Activated T-helper 2 cell treated with anti-CD3 and anti-CD28 coated beads, Interferon-gamma antibody, Interleukin-2, Interleukin-4, amounts not matched to agents 10 μg/mL and 5 μg/mL and 100 μg/mL, durations not matched to agents 14 hours and 24 hours and 36 hours (primary cell): ENCODE measurements around the gene MCF2L2. TPM values are rescaled to one million over a fixed set of nuclear protein-coding genes. Genes with fewer than 3 reads are reported as not detected.
"Not testable (repeated sequence)": the region's sequence is repeated elsewhere in the genome, so short reads cannot be mapped to it uniquely, and the experiment has no call there.

Source experiments
- DNase-seq: peaks from one replicate; pipeline ENCODE4 v3.0.0; 2021; ENCODE audit warnings: low spot score
- H3K27ac Mint-ChIP-seq: one replicate; pipeline ENCODE4 v1.8.0; 2021; ENCODE audit warnings: mixed read lengths
- H3K27me3 Mint-ChIP-seq: one replicate; pipeline ENCODE4 v1.8.0; 2021; ENCODE audit warnings: low read depth, mixed read lengths
- H3K36me3 Mint-ChIP-seq: one replicate; pipeline ENCODE4 v1.8.0; 2021; ENCODE audit warnings: low read depth, mixed read lengths
- H3K4me1 Mint-ChIP-seq: one replicate; pipeline ENCODE4 v1.8.0; 2021; ENCODE audit warnings: low read depth, mixed read lengths
- H3K4me3 Mint-ChIP-seq: one replicate; pipeline ENCODE4 v1.8.0; 2021; ENCODE audit warnings: low read depth, mild to moderate bottlenecking, moderate library complexity, mixed read lengths
- H3K9me3 Mint-ChIP-seq: one replicate; pipeline ENCODE4 v1.8.0; 2021; ENCODE audit warnings: mixed read lengths
- intact Hi-C: fragments of 100-400 bp; cut with micrococcal nuclease; formaldehyde crosslinking; loops from one replicate; pipeline ENCODE4 v1.15.1; 2023
- total RNA-seq: library from RNA; stranded (reverse); gene quantifications from 2 replicates; pipeline ENCODE4 v1.2.3, GENCODE V29; 2022

The MCF2L2 gene
- total RNA-seq, 1 donor from 2014 or later: 7.5 TPM

DNA sequence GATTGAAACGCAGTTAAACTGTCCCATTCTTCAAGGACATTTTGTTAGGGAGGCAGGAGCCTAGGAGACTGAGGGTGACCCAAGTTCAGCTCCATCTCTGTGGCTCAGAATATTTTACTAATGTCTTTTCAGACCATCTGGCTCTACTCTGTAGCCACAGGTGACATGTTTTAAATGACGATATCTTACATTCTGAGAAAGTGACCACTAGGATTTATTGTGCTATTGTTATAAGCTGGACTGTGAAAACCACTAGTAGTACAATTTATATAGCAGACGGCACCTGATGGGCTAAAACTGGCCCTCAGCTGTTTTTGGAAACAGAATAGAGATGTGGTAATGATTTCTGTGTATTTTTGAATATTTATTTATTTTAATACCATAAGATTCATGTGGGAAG, 55.5 kb downstream of the MCF2L2 start:
- DNase-seq: no peak
- Mint-ChIP-seq H3K4me3 (no peak overlapping the region), H3K36me3 (peaks cover 15% of the 10 kb centered on the region), H3K27me3 (no peaks in the 10 kb centered on the region), H3K4me1 (peaks cover 37% of the 10 kb centered on the region), H3K9me3 (no peaks in the 10 kb centered on the region), H3K27ac (no peak overlapping the region)
- intact Hi-C loops: no loop called here

DNA sequence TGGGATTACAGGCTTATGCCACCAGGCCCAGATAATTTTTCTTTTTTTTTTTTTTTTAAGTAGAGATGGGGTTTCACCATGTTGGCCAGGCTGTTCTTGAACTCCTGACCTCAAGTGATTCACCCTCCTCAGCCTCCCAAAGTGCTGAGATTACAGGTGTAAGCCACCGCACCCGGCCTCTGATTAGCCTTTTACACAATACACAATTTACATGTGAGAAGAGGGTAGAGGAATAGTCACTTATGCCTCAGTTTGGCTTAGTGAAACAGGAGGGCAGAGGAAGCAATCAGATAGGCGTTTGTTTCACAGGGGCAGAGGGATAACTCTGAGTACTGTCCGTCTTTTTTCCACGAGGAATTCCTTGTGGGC, 56.8 kb downstream of the MCF2L2 start:
- H3K4me3 Mint-ChIP-seq, DNase-seq, intact Hi-C loops, H3K27ac Mint-ChIP-seq, H3K36me3 Mint-ChIP-seq, H3K9me3 Mint-ChIP-seq, H3K27me3 Mint-ChIP-seq: not testable (repeated sequence)
- peaks cover 30% of the 10 kb centered on the region for H3K4me1 Mint-ChIP-seq

GRCh38 chr3:183370391-183370790, 58.0 kb downstream of the MCF2L2 start:
- DNase-seq: no peak
- Mint-ChIP-seq H3K27me3 (no peaks in the 10 kb centered on the region), H3K4me1 (peaks cover 27% of the 10 kb centered on the region), H3K9me3 (no peaks in the 10 kb centered on the region), H3K4me3 (no peak overlapping the region), H3K36me3 (peaks cover 11% of the 10 kb centered on the region), H3K27ac (peak overlapping the region; percentile 38)
- intact Hi-C loops: no loop called here

GRCh38 chr3:183369627-183370026, 58.8 kb downstream of the MCF2L2 start:
- peaks cover 11% of the 10 kb centered on the region for H3K36me3 Mint-ChIP-seq
- no peaks in the 10 kb centered on the region for H3K27me3 Mint-ChIP-seq
- H3K4me3 Mint-ChIP-seq: no peak overlapping the region
- intact Hi-C loops: no loop called here
- no peak for DNase-seq
- peaks cover 22% of the 10 kb centered on the region for H3K4me1 Mint-ChIP-seq
- H3K9me3 Mint-ChIP-seq: no peaks in the 10 kb centered on the region
- H3K27ac Mint-ChIP-seq: no peak overlapping the region

- H3K36me3 Mint-ChIP-seq: peaks cover 11% of the 10 kb centered on the region
- H3K4me3 Mint-ChIP-seq: no peak overlapping the region
- H3K9me3 Mint-ChIP-seq: no peaks in the 10 kb centered on the region
- H3K27me3 Mint-ChIP-seq: no peaks in the 10 kb centered on the region
- no peak for DNase-seq
- no peak overlapping the region for H3K27ac Mint-ChIP-seq
- H3K4me1 Mint-ChIP-seq: peaks cover 22% of the 10 kb centered on the region
- intact Hi-C loops: no loop called here
These were observed 59.3 kb downstream of the MCF2L2 start for GRCh38 chr3:183369117-183369516.

DNA sequence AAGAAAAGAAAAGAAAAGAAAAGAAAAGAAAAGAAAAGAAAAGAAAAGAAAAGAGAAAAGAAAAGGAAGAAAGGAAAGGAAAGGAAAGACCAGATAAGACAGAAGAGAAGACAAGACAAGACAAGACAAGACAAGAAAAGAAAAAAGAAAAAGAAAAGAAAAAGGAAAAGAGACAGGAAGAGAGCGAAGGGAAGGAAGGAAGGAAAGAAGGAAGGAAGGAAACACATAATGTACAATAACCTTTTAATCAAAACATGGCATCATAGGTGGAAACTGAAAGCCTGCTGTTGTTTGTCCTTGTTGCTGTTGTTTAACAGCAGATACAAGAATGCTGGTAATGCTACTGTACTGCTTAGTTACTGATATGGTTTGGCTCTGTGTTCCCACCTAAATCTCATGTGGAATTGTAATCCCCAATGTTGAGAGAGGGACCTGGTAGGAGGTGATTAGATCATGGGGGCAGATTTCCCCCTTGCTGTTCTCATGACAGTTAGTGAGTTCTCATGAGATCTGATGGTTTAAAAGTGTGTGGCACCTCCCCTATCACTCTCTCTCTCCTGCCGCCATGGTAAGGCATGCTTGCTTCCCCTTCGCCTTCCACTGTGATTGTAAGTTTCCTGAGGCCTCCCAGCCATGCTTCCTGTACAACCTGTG, 67.3 kb downstream of the MCF2L2 start:
- no peaks in the 10 kb centered on the region for H3K27me3 Mint-ChIP-seq
- no peak overlapping the region for H3K4me3 Mint-ChIP-seq
- no peak overlapping the region for H3K27ac Mint-ChIP-seq
- DNase-seq: no peak
- peaks cover 8% of the 10 kb centered on the region for H3K9me3 Mint-ChIP-seq
- peaks cover 22% of the 10 kb centered on the region for H3K4me1 Mint-ChIP-seq
- intact Hi-C loops: no loop called here
- peaks cover 13% of the 10 kb centered on the region for H3K36me3 Mint-ChIP-seq

DNA sequence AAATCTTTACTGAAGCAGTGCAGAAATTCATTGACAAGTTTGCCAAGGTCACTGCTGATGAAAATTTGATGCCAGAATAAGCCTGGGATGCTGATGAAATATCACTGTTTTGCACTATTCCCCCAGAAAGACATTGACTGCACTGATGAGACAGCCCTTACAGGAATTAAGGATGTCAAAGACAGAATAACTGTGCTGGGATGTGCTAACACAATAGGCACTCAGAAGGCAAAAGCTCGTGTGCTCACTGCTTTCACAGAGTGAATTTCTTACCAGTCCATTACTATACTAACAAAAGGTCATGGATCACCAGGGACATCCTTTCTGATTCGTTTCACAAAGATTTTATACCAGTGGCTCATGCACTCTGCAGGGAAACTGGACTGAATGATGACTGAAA, 69.4 kb downstream of the MCF2L2 start:
- Mint-ChIP-seq H3K4me1 (peaks cover 14% of the 10 kb centered on the region), H3K9me3 (peaks cover 8% of the 10 kb centered on the region), H3K4me3 (no peak overlapping the region), H3K27ac (no peak overlapping the region), H3K36me3 (peaks cover 9% of the 10 kb centered on the region), H3K27me3 (no peaks in the 10 kb centered on the region)
- intact Hi-C loops: no loop called here
- no peak for DNase-seq

DNA sequence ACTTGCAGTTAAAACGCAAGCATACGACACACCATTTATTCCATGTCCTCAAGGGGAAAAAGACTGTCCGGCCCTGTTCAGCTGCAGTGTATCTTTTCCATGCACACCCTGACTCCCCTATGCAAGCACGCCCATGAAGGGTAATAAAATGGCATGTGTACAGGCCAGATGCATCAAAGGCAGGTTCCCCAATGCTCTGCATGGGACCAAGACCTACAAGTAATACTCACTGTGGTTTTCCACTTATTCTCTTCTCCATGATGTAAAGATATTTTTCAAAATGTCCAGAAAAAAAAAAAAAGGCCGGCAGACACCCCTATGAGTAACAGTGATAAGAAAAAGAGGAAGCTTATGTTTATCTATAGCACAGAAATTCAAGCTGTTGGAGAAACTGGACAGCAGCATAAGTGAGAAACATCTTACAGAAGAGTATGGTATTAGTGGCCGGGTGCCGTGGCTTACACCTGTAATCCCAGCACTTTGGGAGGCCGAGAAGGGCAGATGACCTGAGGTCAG, 70.8 kb downstream of the MCF2L2 start:
- H3K4me1 Mint-ChIP-seq: peaks cover 14% of the 10 kb centered on the region
- peaks cover 8% of the 10 kb centered on the region for H3K9me3 Mint-ChIP-seq
- intact Hi-C loops: no loop called here
- no peak overlapping the region for H3K4me3 Mint-ChIP-seq
- no peak for DNase-seq
- no peaks in the 10 kb centered on the region for H3K27me3 Mint-ChIP-seq
- H3K36me3 Mint-ChIP-seq: peaks cover 9% of the 10 kb centered on the region
- H3K27ac Mint-ChIP-seq: no peak overlapping the region

- Mint-ChIP-seq H3K4me1 (peaks cover 14% of the 10 kb centered on the region), H3K36me3 (peaks cover 9% of the 10 kb centered on the region), H3K27ac (no peak overlapping the region), H3K4me3 (no peak overlapping the region), H3K9me3 (peaks cover 8% of the 10 kb centered on the region), H3K27me3 (no peaks in the 10 kb centered on the region)
- intact Hi-C loops: no loop called here
- DNase-seq: no peak
These were observed 71.5 kb downstream of the MCF2L2 start for GRCh38 chr3:183356920-183357319.

- Mint-ChIP-seq H3K36me3 (peaks cover 9% of the 10 kb centered on the region), H3K4me3 (no peak overlapping the region), H3K9me3 (peaks cover 8% of the 10 kb centered on the region), H3K27me3 (no peaks in the 10 kb centered on the region), H3K4me1 (peaks cover 18% of the 10 kb centered on the region), H3K27ac (no peak overlapping the region)
- no peak for DNase-seq
- intact Hi-C loops: no loop called here
These were observed 73.5 kb downstream of the MCF2L2 start for GRCh38 chr3:183354874-183355273.

GRCh38 chr3:183354325-183354831, 74.0 kb downstream of the MCF2L2 start:
- H3K36me3 Mint-ChIP-seq: peaks cover 9% of the 10 kb centered on the region
- H3K27me3 Mint-ChIP-seq: no peaks in the 10 kb centered on the region
- DNase-seq: no peak
- intact Hi-C loops: no loop called here
- H3K9me3 Mint-ChIP-seq: peaks cover 8% of the 10 kb centered on the region
- no peak overlapping the region for H3K27ac Mint-ChIP-seq
- no peak overlapping the region for H3K4me3 Mint-ChIP-seq
- H3K4me1 Mint-ChIP-seq: peaks cover 23% of the 10 kb centered on the region

DNA sequence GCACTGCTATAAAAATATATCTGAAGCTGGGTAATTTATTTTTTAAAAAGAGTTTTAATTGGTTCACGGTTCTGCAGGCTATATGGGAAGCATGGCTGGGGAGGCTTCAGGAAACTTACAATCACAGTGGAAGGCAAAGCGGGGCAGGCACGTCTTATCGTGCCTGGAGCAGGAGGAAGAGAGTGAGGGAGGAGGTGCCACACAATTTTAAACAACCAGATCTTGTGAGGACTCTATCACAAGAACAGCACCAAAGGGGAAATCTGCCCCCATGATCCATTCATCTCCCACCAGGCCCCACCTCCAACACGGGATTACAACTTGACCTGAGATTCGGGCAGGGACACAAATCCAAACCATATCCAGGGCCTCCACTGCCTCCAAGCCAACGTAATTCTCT, 75.0 kb downstream of the MCF2L2 start:
- H3K4me3 Mint-ChIP-seq: no peak overlapping the region
- no peak overlapping the region for H3K27ac Mint-ChIP-seq
- peaks cover 27% of the 10 kb centered on the region for H3K4me1 Mint-ChIP-seq
- peaks cover 9% of the 10 kb centered on the region for H3K36me3 Mint-ChIP-seq
- DNase-seq: no peak
- intact Hi-C loops: no loop called here
- no peaks in the 10 kb centered on the region for H3K27me3 Mint-ChIP-seq
- peaks cover 8% of the 10 kb centered on the region for H3K9me3 Mint-ChIP-seq

- no peak for DNase-seq
- H3K27ac Mint-ChIP-seq: peak overlapping the region; percentile 21
These were observed 78.3 kb downstream of the MCF2L2 start for GRCh38 chr3:183350164-183350563.

More at GRCh38 chr3:183350164-183350563, 78.3 kb downstream of the MCF2L2 start:
- intact Hi-C loops: no loop called here
- peaks cover 18% of the 10 kb centered on the region for H3K4me1 Mint-ChIP-seq
- H3K4me3 Mint-ChIP-seq: no peak overlapping the region
- peaks cover 19% of the 10 kb centered on the region for H3K9me3 Mint-ChIP-seq
- H3K36me3 Mint-ChIP-seq: peaks cover 17% of the 10 kb centered on the region
- H3K27me3 Mint-ChIP-seq: peaks cover 10% of the 10 kb centered on the region
